Gastrocnemius medialis (tissue), 4 donors: ENCODE measurements around the gene ARL6IP5. TPM values are rescaled to one million over a fixed set of nuclear protein-coding genes. Genes with fewer than 3 reads are reported as not detected.
A peak's percentile ranks its signal among the peaks of the same experiment; 100 is the strongest.

ENCODE experiments used
- ATAC-seq, 2 donors: fragments of 150-250 bp; one replicate each; pipeline ENCODE4 v1.9.1; 2016
- DNase-seq, 2 donors: peaks; one replicate each; pipeline ENCODE4 v3.0.0-alpha.2; 2019
- H3K27ac ChIP-seq, 4 donors: fragments of 200-600 bp; sonication (generic); 1 replicate in 1 of 4; 2 replicates in 3 of 4; pipeline ENCODE4 v1.5.1; 2016 to 2018; ENCODE audit warnings: mild to moderate bottlenecking in 2 of 4, moderate library complexity in 1 of 4
- H3K27me3 ChIP-seq, 3 donors: fragments of 200-600 bp; sonication (generic) in 2 of 3; 1 replicate in 1 of 3; 2 replicates in 2 of 3; pipeline versions ENCODE4 v1.5.1 to v1.6.0; 2016 to 2019; ENCODE audit warnings: mild to moderate bottlenecking in 1 of 3, moderate library complexity in 1 of 3
- H3K36me3 ChIP-seq, 2 donors: fragments of 200-600 bp; sonication (generic) in 1 of 2; one replicate each; pipeline ENCODE4 v1.5.1; 2017 to 2018
- H3K4me1 ChIP-seq, 2 donors: fragments of 200-600 bp; sonication (generic) in 1 of 2; one replicate each; pipeline ENCODE4 v1.5.1; 2016 to 2017; ENCODE audit warnings: mild to moderate bottlenecking in 2 of 2
- H3K4me3 ChIP-seq, 4 donors: fragments of 200-600 bp; sonication (generic) in 3 of 4; 1 replicate in 1 of 4; 2 replicates in 3 of 4; pipeline ENCODE4 v1.5.1; 2016 to 2019; ENCODE audit warnings: mild to moderate bottlenecking in 2 of 4
- H3K9me3 ChIP-seq, 3 donors: fragments of 200-600 bp; sonication (generic) in 2 of 3; 1 replicate in 1 of 3; 2 replicates in 2 of 3; pipeline ENCODE4 v1.5.1; 2016 to 2019
- CTCF ChIP-seq, 5 experiments: fragments of 450-650 bp in 3 of 5; fragments of 200-600 bp in 2 of 5; sonication (generic) in 2 of 5; IDR thresholded peaks in 4 of 5; conservative IDR thresholded peaks in 1 of 5; 1 replicate in 4 of 5; 2 replicates in 1 of 5; pipeline ENCODE4 v1.5.1; 2016 to 2019; ENCODE audit warnings: antibody characterized with exemption in 5 of 5, mild to moderate bottlenecking in 3 of 5, moderate library complexity in 3 of 5
- POLR2A ChIP-seq, 2 donors: fragments of 450-650 bp; IDR thresholded peaks; one replicate each; pipeline ENCODE4 v1.6.1; 2017; ENCODE audit warnings: antibody characterized with exemption in 2 of 2, mild to moderate bottlenecking in 2 of 2, moderate library complexity in 2 of 2
- in situ Hi-C, 4 donors: fragments of 200-750 bp; cut with MboI; loops; one replicate each; pipeline versions ENCODE4 v1.15.0 to v1.8.0; 2017; ENCODE audit warnings: low sequenced_read_pairs in 4 of 4
- intact Hi-C: fragments of 100-400 bp; cut with DNase I; formaldehyde crosslinking; loops from one replicate; pipeline ENCODE4 v1.15.1; 2023; ENCODE audit warnings: low total_unique reads
- total RNA-seq, 4 donors: library from RNA; depleted of rRNA; stranded (reverse); fragments of >200 nt; gene quantifications; one replicate each; pipeline versions ENCODE4 v1.1.0 to v1.2.3, GENCODE V29; 2016

The ARL6IP5 gene
- total RNA-seq, 4 donors from 2014 or later, result 108 to 181 (median 145) TPM

GRCh38 chr3:69082805-69083204 is 1.9 kb upstream of the ARL6IP5 start:
- H3K4me3 ChIP-seq, result no peak overlapping the region
- no peaks in the 10 kb centered on the region for H3K9me3 ChIP-seq
- no peaks in the 10 kb centered on the region for H3K27me3 ChIP-seq
- peaks cover 71 to 72% of the 10 kb centered on the region in 2 donors for H3K4me1 ChIP-seq
- intact Hi-C loops (no loop called here), in situ Hi-C loops (no loop called here)
- ATAC-seq, result peak in 1 of 2 donors; percentile 16
- no peaks in the 10 kb centered on the region for H3K36me3 ChIP-seq
- peak overlapping the region; percentile 95 to 99 (median 97) for H3K27ac ChIP-seq
- peak in 1 of 2 donors; percentile 65 for DNase-seq
- TF ChIP-seq CTCF (IDR thresholded peaks at IDR 0.05 in 4 of 5, conservative IDR thresholded peaks at IDR 0.05 in 1 of 5) (no peak), POLR2A (IDR thresholded peaks at IDR 0.05) (peak in 1 of 2 donors; percentile 51)

GRCh38 chr3:69085168-69085832 is 563 bp downstream of the ARL6IP5 start:
- H3K4me1 ChIP-seq, result peaks cover 76 to 79% of the 10 kb centered on the region in 2 donors
- intact Hi-C loops, result no loop called here

GRCh38 chr3:69085833-69086722 is 1.3 kb downstream of the ARL6IP5 start:
- H3K27me3 ChIP-seq, result no peaks in the 10 kb centered on the region
- intact Hi-C loops, result loop anchor here (2.0 kb wide), 1 partner anchor 33 kb away; no protein-coding TSS in a partner anchor
- H3K4me3 ChIP-seq, result peak overlapping the region; percentile 85 to 97 (median 88)
- H3K9me3 ChIP-seq, result no peaks in the 10 kb centered on the region
- DNase-seq, result peak; percentile 89 to 96
- peak overlapping the region; percentile 95 to 99 (median 97) for H3K27ac ChIP-seq
- H3K36me3 ChIP-seq, result no peaks in the 10 kb centered on the region
- in situ Hi-C loops, result no loop called here
- peaks cover 77 to 80% of the 10 kb centered on the region in 2 donors for H3K4me1 ChIP-seq
- ATAC-seq, result peak; percentile 53 to 57
- TF ChIP-seq POLR2A (IDR thresholded peaks at IDR 0.05), result peak; percentile 51 to 61
- no peak for TF ChIP-seq CTCF (IDR thresholded peaks at IDR 0.05 in 4 of 5, conservative IDR thresholded peaks at IDR 0.05 in 1 of 5)

More at GRCh38 chr3:69085168-69085832, 563 bp downstream of the ARL6IP5 start:
- DNase-seq (peak in 1 of 2 donors; percentile 56), ATAC-seq (peak; percentile 3 to 7)
- TF ChIP-seq CTCF (IDR thresholded peaks at IDR 0.05 in 4 of 5, conservative IDR thresholded peaks at IDR 0.05 in 1 of 5) (no peak), POLR2A (IDR thresholded peaks at IDR 0.05) (no peak)
- in situ Hi-C loops, result no loop called here
- Histone ChIP-seq H3K9me3 (no peaks in the 10 kb centered on the region), H3K4me3 (peak overlapping the region; percentile 85 to 97 (median 88)), H3K27me3 (no peaks in the 10 kb centered on the region), H3K27ac (peak overlapping the region; percentile 95 to 99 (median 97)), H3K36me3 (no peaks in the 10 kb centered on the region)

- intact Hi-C loops (loop anchor here (2.0 kb wide), 1 partner anchor 32 kb away; no protein-coding TSS in a partner anchor), in situ Hi-C loops (no loop called here)
- Histone ChIP-seq H3K27ac (peak overlapping the region; percentile 95 to 99 (median 97)), H3K4me3 (peak overlapping the region; percentile 85 to 97 (median 88)), H3K27me3 (no peaks in the 10 kb centered on the region), H3K9me3 (no peaks in the 10 kb centered on the region), H3K4me1 (peaks cover 79 to 82% of the 10 kb centered on the region in 2 donors), H3K36me3 (no peaks in the 10 kb centered on the region)
- peak in 1 of 2 donors; percentile 57 for DNase-seq
- no peak for ATAC-seq
- TF ChIP-seq POLR2A (IDR thresholded peaks at IDR 0.05) (no peak), CTCF (IDR thresholded peaks at IDR 0.05 in 4 of 5, conservative IDR thresholded peaks at IDR 0.05 in 1 of 5) (no peak)
Measured at GRCh38 chr3:69087030-69087791, 2.5 kb downstream of the ARL6IP5 start.
